ENCODE measurements around the gene HOXB2.

DNA sequence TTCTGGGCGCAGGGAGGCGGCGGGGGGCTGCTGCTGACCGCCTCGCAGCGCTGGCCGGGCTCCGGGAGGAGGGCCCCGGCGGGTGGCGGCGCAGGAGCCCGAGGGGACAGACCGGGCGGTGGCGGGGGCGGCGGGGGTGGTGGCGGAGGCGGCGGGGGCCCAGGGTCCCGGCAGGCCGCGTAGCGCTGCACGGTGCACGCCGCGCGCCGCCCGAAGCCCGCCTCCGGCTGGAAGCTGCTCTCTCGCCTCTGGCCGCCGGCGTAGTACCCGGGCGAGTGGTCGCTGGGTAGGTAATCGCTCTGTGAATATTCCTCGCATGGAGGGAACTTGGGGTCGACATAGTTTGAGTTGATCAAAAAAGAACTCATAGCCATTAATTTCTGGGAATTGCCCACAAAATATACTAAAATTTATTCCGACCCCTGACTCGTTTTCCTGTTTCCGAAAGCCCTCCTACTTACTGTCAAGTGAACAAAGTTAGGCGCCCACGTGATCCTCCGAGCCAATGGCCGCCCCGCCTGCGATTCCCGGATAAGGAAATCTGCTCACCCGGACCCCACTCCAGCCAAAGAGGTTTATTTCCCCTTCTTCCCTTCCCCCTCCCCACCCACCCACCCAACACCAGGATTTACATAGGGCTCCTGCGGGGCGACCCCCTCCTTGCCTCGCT lies 33.2 kb upstream of the HOXB2 start, which contains the start of gene HOXB4:
- TF ChIP-seq, protein P1, sequence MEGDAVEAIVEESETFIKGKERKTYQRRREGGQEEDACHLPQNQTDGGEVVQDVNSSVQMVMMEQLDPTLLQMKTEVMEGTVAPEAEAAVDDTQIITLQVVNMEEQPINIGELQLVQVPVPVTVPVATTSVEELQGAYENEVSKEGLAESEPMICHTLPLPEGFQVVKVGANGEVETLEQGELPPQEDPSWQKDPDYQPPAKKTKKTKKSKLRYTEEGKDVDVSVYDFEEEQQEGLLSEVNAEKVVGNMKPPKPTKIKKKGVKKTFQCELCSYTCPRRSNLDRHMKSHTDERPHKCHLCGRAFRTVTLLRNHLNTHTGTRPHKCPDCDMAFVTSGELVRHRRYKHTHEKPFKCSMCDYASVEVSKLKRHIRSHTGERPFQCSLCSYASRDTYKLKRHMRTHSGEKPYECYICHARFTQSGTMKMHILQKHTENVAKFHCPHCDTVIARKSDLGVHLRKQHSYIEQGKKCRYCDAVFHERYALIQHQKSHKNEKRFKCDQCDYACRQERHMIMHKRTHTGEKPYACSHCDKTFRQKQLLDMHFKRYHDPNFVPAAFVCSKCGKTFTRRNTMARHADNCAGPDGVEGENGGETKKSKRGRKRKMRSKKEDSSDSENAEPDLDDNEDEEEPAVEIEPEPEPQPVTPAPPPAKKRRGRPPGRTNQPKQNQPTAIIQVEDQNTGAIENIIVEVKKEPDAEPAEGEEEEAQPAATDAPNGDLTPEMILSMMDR (IDR thresholded peaks at IDR 0.05; ENCODE audit: poor library complexity, severe bottlenecking): no peak
- no peak for TF ChIP-seq EZH2 (IDR thresholded peaks at IDR 0.05; ENCODE audit: borderline replicate concordance, insufficient read depth, low read length, poor library complexity, severe bottlenecking)
- no peak for TF ChIP-seq RAD21 (conservative IDR thresholded peaks at IDR 0.05)
- no peak for TF ChIP-seq MXI1 (conservative IDR thresholded peaks at IDR 0.05; ENCODE audit: poor library complexity, severe bottlenecking)
- TF ChIP-seq, protein P2, sequence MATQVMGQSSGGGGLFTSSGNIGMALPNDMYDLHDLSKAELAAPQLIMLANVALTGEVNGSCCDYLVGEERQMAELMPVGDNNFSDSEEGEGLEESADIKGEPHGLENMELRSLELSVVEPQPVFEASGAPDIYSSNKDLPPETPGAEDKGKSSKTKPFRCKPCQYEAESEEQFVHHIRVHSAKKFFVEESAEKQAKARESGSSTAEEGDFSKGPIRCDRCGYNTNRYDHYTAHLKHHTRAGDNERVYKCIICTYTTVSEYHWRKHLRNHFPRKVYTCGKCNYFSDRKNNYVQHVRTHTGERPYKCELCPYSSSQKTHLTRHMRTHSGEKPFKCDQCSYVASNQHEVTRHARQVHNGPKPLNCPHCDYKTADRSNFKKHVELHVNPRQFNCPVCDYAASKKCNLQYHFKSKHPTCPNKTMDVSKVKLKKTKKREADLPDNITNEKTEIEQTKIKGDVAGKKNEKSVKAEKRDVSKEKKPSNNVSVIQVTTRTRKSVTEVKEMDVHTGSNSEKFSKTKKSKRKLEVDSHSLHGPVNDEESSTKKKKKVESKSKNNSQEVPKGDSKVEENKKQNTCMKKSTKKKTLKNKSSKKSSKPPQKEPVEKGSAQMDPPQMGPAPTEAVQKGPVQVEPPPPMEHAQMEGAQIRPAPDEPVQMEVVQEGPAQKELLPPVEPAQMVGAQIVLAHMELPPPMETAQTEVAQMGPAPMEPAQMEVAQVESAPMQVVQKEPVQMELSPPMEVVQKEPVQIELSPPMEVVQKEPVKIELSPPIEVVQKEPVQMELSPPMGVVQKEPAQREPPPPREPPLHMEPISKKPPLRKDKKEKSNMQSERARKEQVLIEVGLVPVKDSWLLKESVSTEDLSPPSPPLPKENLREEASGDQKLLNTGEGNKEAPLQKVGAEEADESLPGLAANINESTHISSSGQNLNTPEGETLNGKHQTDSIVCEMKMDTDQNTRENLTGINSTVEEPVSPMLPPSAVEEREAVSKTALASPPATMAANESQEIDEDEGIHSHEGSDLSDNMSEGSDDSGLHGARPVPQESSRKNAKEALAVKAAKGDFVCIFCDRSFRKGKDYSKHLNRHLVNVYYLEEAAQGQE (IDR thresholded peaks at IDR 0.05; ENCODE audit: borderline replicate concordance): no peak
- no peak for TF ChIP-seq SMC3 (conservative IDR thresholded peaks at IDR 0.05; ENCODE audit: poor library complexity)
- no peak for TF ChIP-seq POLR2AphosphoS5 (IDR thresholded peaks at IDR 0.05)
- TF ChIP-seq TAF1 (IDR thresholded peaks at IDR 0.05; ENCODE audit: low read depth): no peak
